Endothelial cell of umbilical vein (primary cell): ENCODE data around the gene AMZ1. TPM values are rescaled to one million over a fixed set of nuclear protein-coding genes. Genes with fewer than 3 reads are reported as not detected.

ENCODE experiments used
- BruUV-seq: library from RNA; stranded (reverse); fragments of 400-500 nt; replicated peaks from 2 replicates; lab custom pipeline; 2021; lab: Mats Ljungman, UMichigan
- CTCF ChIA-PET: fragments of 300-600, 350-600 bp; sonication (Branson Sonifier 250); formaldehyde crosslinking; loops from one replicate; lab custom pipeline; 2021; ENCODE audit warnings: antibody characterized with exemption, inconsistent platforms; lab: Charles Lee
- POLR2A ChIA-PET: fragments of 300-600, 350-600 bp; sonication (Branson Sonifier 250); formaldehyde crosslinking; loops from one replicate; lab custom pipeline; 2021; ENCODE audit warnings: antibody characterized with exemption, inconsistent platforms; lab: Charles Lee
- DNase-seq: peaks from one replicate; pipeline ENCODE4 v3.0.0-alpha.2; 2011; ENCODE audit warnings: low read depth, low spot score
- FAIRE-seq: peaks from 2 replicates; lab custom pipeline; 2011; peaks lifted over from hg19 to GRCh38; lab: Jason Lieb, UNC
- H2AFZ ChIP-seq: 2 replicates; pipeline ENCODE4 v1.6.0; 2012; ENCODE audit warnings: low read depth, low read length, control low read depth, inconsistent platforms
- H3K27ac ChIP-seq: 2 replicates; pipeline ENCODE4 v1.5.1; 2011; ENCODE audit warnings: low read depth, mild to moderate bottlenecking, control low read depth, low read length, moderate library complexity; ENCODE audit not compliant: insufficient read depth
- H3K27me3 ChIP-seq, 2 experiments: 2 replicates each; pipeline versions ENCODE4 v1.6.0 to v1.6.1; 2011; ENCODE audit warnings: low read length in 2 of 2, mixed read lengths in 1 of 2; ENCODE audit not compliant: control insufficient read depth in 2 of 2, insufficient read depth in 2 of 2
- H3K36me3 ChIP-seq, 2 experiments: 2 replicates in 1 of 2; 3 replicates in 1 of 2; pipeline ENCODE4 v1.5.1; 2011; ENCODE audit warnings: low read length in 2 of 2, mild to moderate bottlenecking in 1 of 2, moderate library complexity in 1 of 2; ENCODE audit not compliant: control insufficient read depth in 2 of 2, insufficient read depth in 2 of 2; ENCODE audit errors: extremely low read depth in 1 of 2
- H3K4me1 ChIP-seq: 3 replicates; pipeline ENCODE4 v1.5.1; 2011; ENCODE audit warnings: mild to moderate bottlenecking, low read length; ENCODE audit not compliant: control insufficient read depth, insufficient read depth; ENCODE audit errors: extremely low read depth
- H3K4me2 ChIP-seq: 2 replicates; pipeline ENCODE4 v1.6.1; 2011; ENCODE audit warnings: low read length, control low read depth, mixed read lengths; ENCODE audit not compliant: insufficient read depth
- H3K4me3 ChIP-seq, 3 experiments: fragments of 200-600 bp in 1 of 3; sonication (generic), shearing (Covaris generic) in 1 of 3; replicated peaks in 1 of 3; 2 replicates each; pipeline ENCODE4 v1.5.1; 2011 to 2016; ENCODE audit warnings: control low read depth in 3 of 3, low read length in 3 of 3, mild to moderate bottlenecking in 2 of 3, inconsistent platforms in 1 of 3, low read depth in 1 of 3, moderate library complexity in 1 of 3; ENCODE audit not compliant: insufficient read depth in 1 of 3
- H3K79me2 ChIP-seq: 2 replicates; pipeline ENCODE4 v1.6.0; 2012; ENCODE audit warnings: low read length, inconsistent platforms; ENCODE audit not compliant: control insufficient read depth, insufficient read depth
- H3K9ac ChIP-seq: replicated peaks from 2 replicates; pipeline ENCODE3; 2011; ENCODE audit warnings: low read length, control low read depth; ENCODE audit not compliant: insufficient read depth; ENCODE audit errors: extremely low read depth
- H3K9me1 ChIP-seq: replicated peaks from 3 replicates; pipeline ENCODE4 v1.6.0; 2011; ENCODE audit warnings: mild to moderate bottlenecking, low read length; ENCODE audit not compliant: control insufficient read depth, insufficient read depth; ENCODE audit errors: extremely low read depth
- H3K9me3 ChIP-seq: replicated peaks from 2 replicates; pipeline ENCODE4 v1.5.1; 2012; ENCODE audit warnings: low read length, inconsistent platforms; ENCODE audit not compliant: control insufficient read depth, insufficient read depth
- H4K20me1 ChIP-seq: replicated peaks from 2 replicates; pipeline ENCODE3; 2011; ENCODE audit warnings: mild to moderate bottlenecking, low read length; ENCODE audit not compliant: control insufficient read depth, insufficient read depth; ENCODE audit errors: extremely low read depth
- CTCF ChIP-seq, 2 donors: IDR thresholded peaks; 1 replicate in 1 of 2; 2 replicates in 1 of 2; pipeline ENCODE4 v1.5.1; 2011; ENCODE audit warnings: low read length in 2 of 2, mild to moderate bottlenecking in 2 of 2, moderate library complexity in 2 of 2, control low read depth in 1 of 2, inconsistent platforms in 1 of 2, low read depth in 1 of 2; ENCODE audit not compliant: insufficient read depth in 1 of 2; ENCODE audit errors: extremely low read depth in 1 of 2
- GATA2 ChIP-seq: IDR thresholded peaks from 2 replicates; pipeline ENCODE4 v1.7.0; 2011; ENCODE audit warnings: low read depth, mild to moderate bottlenecking, moderate library complexity, mixed read lengths, low read length; ENCODE audit not compliant: insufficient read length, insufficient read depth
- JUN ChIP-seq: IDR thresholded peaks from 2 replicates; pipeline ENCODE4 v1.6.1; 2011; ENCODE audit warnings: borderline replicate concordance, low read depth; ENCODE audit not compliant: insufficient read length, insufficient read depth
- MAX ChIP-seq: IDR thresholded peaks from 2 replicates; pipeline ENCODE4 v1.6.1; 2011; ENCODE audit not compliant: insufficient read depth, insufficient read length
- MYC ChIP-seq: IDR thresholded peaks from one replicate; pipeline ENCODE4 v1.6.1; 2011; ENCODE audit warnings: mild to moderate bottlenecking, low read depth, low read length
- POLR2A ChIP-seq: IDR thresholded peaks from 2 replicates; pipeline ENCODE4 v1.6.1; 2012; ENCODE audit warnings: low read depth, mild to moderate bottlenecking, control low read depth, low read length
- dilution Hi-C: fragments of 300-500 bp; cut with MboI; formaldehyde crosslinking; loops from one replicate; pipeline ENCODE4 v1.15.0; 2019; ENCODE audit warnings: low sequenced_read_pairs; ENCODE audit not compliant: extremely low pct_ligation_motif_present
- intact Hi-C: fragments of 100-400 bp; cut with micrococcal nuclease; formaldehyde crosslinking; loops from one replicate; pipeline ENCODE4 v1.10.0; 2022
- polyA plus RNA-seq, 4 experiments: library from polyadenylated mRNA; depleted of rRNA in 3 of 4; stranded (reverse) in 3 of 4; unstranded in 1 of 4; fragments of >200 nt; gene quantifications; 2 replicates each; pipeline versions ENCODE4 v1.2.1 to v1.2.3, GENCODE V29; 2011 to 2012; ENCODE audit warnings: missing spikeins in 1 of 4
- total RNA-seq: library from RNA; stranded (reverse); gene quantifications from 2 replicates; pipeline ENCODE4 v1.2.3, GENCODE V29; 2021

AMZ1 gene
- total and polyA plus RNA-seq, 2 donors (not counting 3 experiments of a cell fraction or from before 2014, with no cell fraction given): not detected

GRCh38 chr7:2701424-2701823 lies 13.4 kb downstream of the AMZ1 start:
- no peaks in the 10 kb centered on the region for H3K9me3 ChIP-seq
- no TSS peak for BruUV-seq
- H2AFZ ChIP-seq: no peak overlapping the region
- H3K36me3 ChIP-seq: no peaks in the 10 kb centered on the region
- DNase-seq (no peak), FAIRE-seq (no peak)
- dilution Hi-C loops: no loop called here
- no peaks in the 10 kb centered on the region for H3K79me2 ChIP-seq
- no peak overlapping the region for H3K27ac ChIP-seq
- intact Hi-C loops: no loop called here
- H3K4me3 ChIP-seq: no peak overlapping the region
- peaks cover 0 to 2% of the 10 kb centered on the region in 2 experiments for H3K27me3 ChIP-seq
- CTCF ChIA-PET: interaction anchor here (1.2 to 1.4 kb wide), 2 partner anchors 9 to 77 kb away, joined by 3 to 7 read pairs; no protein-coding TSS in a partner anchor
- TF ChIP-seq MYC (no peak), CTCF (IDR thresholded peaks at IDR 0.05; ENCODE audit: extremely low read depth in 1 of 2, insufficient read depth in 1 of 2, low read depth in 1 of 2, low read length in 2 of 2) (no peak), MAX (no peak), GATA2 (no peak), POLR2A (no peak), JUN (no peak)
- H3K4me2 ChIP-seq: no peak overlapping the region
- no peaks in the 10 kb centered on the region for H3K4me1 ChIP-seq
- H3K9me1 ChIP-seq: no peaks in the 10 kb centered on the region
- H3K9ac ChIP-seq: no peak overlapping the region
- H4K20me1 ChIP-seq: no peaks in the 10 kb centered on the region
- POLR2A ChIA-PET: no interaction called here
